Caco-2 (cell line): Measurements from ENCODE around the gene ARL6IP4. TPM values are rescaled to one million over a fixed set of nuclear protein-coding genes. Genes with fewer than 3 reads are reported as not detected.
A peak's percentile ranks its signal among the peaks of the same experiment; 100 is the strongest.

Experiments
- BruUV-seq: library from RNA; stranded (reverse); fragments of 400-500 nt; replicated peaks from 2 replicates; lab custom pipeline; 2021; lab: Mats Ljungman, UMichigan
- CTCF ChIA-PET: fragments of 300-600 bp; sonication (Branson Sonifier 250); formaldehyde crosslinking; loops from one replicate; lab custom pipeline; 2022; ENCODE audit warnings: antibody characterized with exemption; lab: Charles Lee
- POLR2A ChIA-PET: fragments of 300-600 bp; sonication (Branson Sonifier 250); formaldehyde crosslinking; loops from one replicate; lab custom pipeline; 2022; ENCODE audit warnings: antibody characterized with exemption; lab: Charles Lee
- DNase-seq, 2 experiments: peaks; one replicate each; pipeline versions ENCODE4 v3.0.0 to v3.0.0-alpha.2; 2020 to 2022
- H3K27me3 ChIP-seq: replicated peaks from 2 replicates; pipeline ENCODE4 v1.6.0; 2011; ENCODE audit warnings: low read length; ENCODE audit not compliant: control insufficient read depth, insufficient read depth
- H3K36me3 ChIP-seq: 2 replicates; pipeline ENCODE4 v1.5.1; 2011; ENCODE audit warnings: low read length; ENCODE audit not compliant: control insufficient read depth, insufficient read depth
- H3K4me1 ChIP-seq: fragments of 250-450 bp; sonication (Bioruptor Pico); 2 replicates; pipeline ENCODE4 v1.5.1; 2020; ENCODE audit warnings: mild to moderate bottlenecking
- H3K4me3 ChIP-seq: 2 replicates; pipeline ENCODE4 v1.5.1; 2011; ENCODE audit warnings: low read depth, mild to moderate bottlenecking, control low read depth, low read length
- H3K9me3 ChIP-seq: fragments of 250-450 bp; sonication (Bioruptor Pico); 2 replicates; pipeline ENCODE4 v1.5.1; 2020; ENCODE audit warnings: mild to moderate bottlenecking, moderate library complexity
- H3K27ac Mint-ChIP-seq: one replicate; pipeline ENCODE4 v1.8.0; 2022; ENCODE audit warnings: mixed read lengths; ENCODE audit not compliant: unreplicated experiment
- H3K27me3 Mint-ChIP-seq: one replicate; pipeline ENCODE4 v1.8.0; 2022; ENCODE audit warnings: mixed read lengths; ENCODE audit not compliant: insufficient read depth, unreplicated experiment
- H3K36me3 Mint-ChIP-seq: one replicate; pipeline ENCODE4 v1.8.0; 2022; ENCODE audit warnings: mild to moderate bottlenecking, mixed read lengths; ENCODE audit not compliant: insufficient read depth, unreplicated experiment
- H3K4me1 Mint-ChIP-seq: one replicate; pipeline ENCODE4 v1.8.0; 2022; ENCODE audit warnings: low read depth, mixed read lengths; ENCODE audit not compliant: unreplicated experiment
- H3K4me3 Mint-ChIP-seq: one replicate; pipeline ENCODE4 v1.8.0; 2022; ENCODE audit warnings: mild to moderate bottlenecking, moderate library complexity, mixed read lengths; ENCODE audit not compliant: unreplicated experiment
- H3K9me3 Mint-ChIP-seq: one replicate; pipeline ENCODE4 v1.8.0; 2022; ENCODE audit warnings: mixed read lengths; ENCODE audit not compliant: unreplicated experiment
- intact Hi-C: fragments of 100-400 bp; cut with micrococcal nuclease; formaldehyde crosslinking; loops from one replicate; pipeline ENCODE4 v1.10.0; 2022; ENCODE audit not compliant: unreplicated experiment
- total RNA-seq: library from RNA; stranded (reverse); gene quantifications from 2 replicates; pipeline ENCODE4 v1.2.3, GENCODE V29; 2022
- TF ChIP-seq, protein P1 (sequence below), 2 experiments: fragments of 200-600 bp in 1 of 2; IDR thresholded peaks; 1 replicate in 1 of 2; 2 replicates in 1 of 2; pipeline versions ENCODE4 v1.5.1 to v1.8.0; 2011 to 2022; ENCODE audit warnings: antibody characterized with exemption in 1 of 2, control low read depth in 1 of 2, inconsistent platforms in 1 of 2, low read depth in 1 of 2, low read length in 1 of 2, mild to moderate bottlenecking in 1 of 2, moderate library complexity in 1 of 2; ENCODE audit not compliant: insufficient read depth in 1 of 2, severe bottlenecking in 1 of 2, unreplicated experiment in 1 of 2

Gene ARL6IP4
- total RNA-seq, 1 experiment from 2014 or later: 103 TPM

- CTCF ChIA-PET: no interaction called here
- Mint-ChIP-seq H3K36me3 (peaks cover 43% of the 10 kb centered on the region), H3K27ac (no peak overlapping the region), H3K4me3 (no peak overlapping the region), H3K9me3 (no peaks in the 10 kb centered on the region), H3K27me3 (no peaks in the 10 kb centered on the region), H3K4me1 (no peaks in the 10 kb centered on the region)
- TF ChIP-seq, protein P1, sequence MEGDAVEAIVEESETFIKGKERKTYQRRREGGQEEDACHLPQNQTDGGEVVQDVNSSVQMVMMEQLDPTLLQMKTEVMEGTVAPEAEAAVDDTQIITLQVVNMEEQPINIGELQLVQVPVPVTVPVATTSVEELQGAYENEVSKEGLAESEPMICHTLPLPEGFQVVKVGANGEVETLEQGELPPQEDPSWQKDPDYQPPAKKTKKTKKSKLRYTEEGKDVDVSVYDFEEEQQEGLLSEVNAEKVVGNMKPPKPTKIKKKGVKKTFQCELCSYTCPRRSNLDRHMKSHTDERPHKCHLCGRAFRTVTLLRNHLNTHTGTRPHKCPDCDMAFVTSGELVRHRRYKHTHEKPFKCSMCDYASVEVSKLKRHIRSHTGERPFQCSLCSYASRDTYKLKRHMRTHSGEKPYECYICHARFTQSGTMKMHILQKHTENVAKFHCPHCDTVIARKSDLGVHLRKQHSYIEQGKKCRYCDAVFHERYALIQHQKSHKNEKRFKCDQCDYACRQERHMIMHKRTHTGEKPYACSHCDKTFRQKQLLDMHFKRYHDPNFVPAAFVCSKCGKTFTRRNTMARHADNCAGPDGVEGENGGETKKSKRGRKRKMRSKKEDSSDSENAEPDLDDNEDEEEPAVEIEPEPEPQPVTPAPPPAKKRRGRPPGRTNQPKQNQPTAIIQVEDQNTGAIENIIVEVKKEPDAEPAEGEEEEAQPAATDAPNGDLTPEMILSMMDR (IDR thresholded peaks at IDR 0.05; ENCODE audit: insufficient read depth in 1 of 2, low read depth in 1 of 2, low read length in 1 of 2, severe bottlenecking in 1 of 2, unreplicated experiment in 1 of 2): no peak
- no TSS peak for BruUV-seq
- intact Hi-C loops: no loop called here
- Histone ChIP-seq H3K36me3 (no peaks in the 10 kb centered on the region), H3K9me3 (no peaks in the 10 kb centered on the region), H3K4me1 (peaks cover 12% of the 10 kb centered on the region; the same call in 1 of the 2 replicates), H3K27me3 (no peaks in the 10 kb centered on the region), H3K4me3 (no peak overlapping the region)
- POLR2A ChIA-PET: no interaction called here
- no peak for DNase-seq
These were observed 2.7 kb upstream of the ARL6IP4 start for GRCh38 chr12:122977655-122978392.

GRCh38 chr12:122978507-122978955 is 1.9 kb upstream of the ARL6IP4 start:
- Mint-ChIP-seq H3K4me3 (no peak overlapping the region), H3K27me3 (no peaks in the 10 kb centered on the region), H3K36me3 (peaks cover 51% of the 10 kb centered on the region), H3K9me3 (no peaks in the 10 kb centered on the region), H3K4me1 (peaks cover 6% of the 10 kb centered on the region), H3K27ac (no peak overlapping the region)
- Histone ChIP-seq H3K27me3 (no peaks in the 10 kb centered on the region), H3K9me3 (no peaks in the 10 kb centered on the region), H3K4me1 (peaks cover 12% of the 10 kb centered on the region; the same call in 1 of the 2 replicates), H3K36me3 (no peaks in the 10 kb centered on the region), H3K4me3 (no peak overlapping the region)
- intact Hi-C loops: no loop called here
- BruUV-seq: no TSS peak
- TF ChIP-seq, protein P1 (IDR thresholded peaks at IDR 0.05; ENCODE audit: insufficient read depth in 1 of 2, low read depth in 1 of 2, low read length in 1 of 2, severe bottlenecking in 1 of 2, unreplicated experiment in 1 of 2): no peak
- DNase-seq: no peak
- ChIA-PET CTCF (interaction anchor here (1.0 kb wide), 1 partner anchor 12 kb away, joined by 3 read pairs; the partner anchor contains the start of gene ABCB9), POLR2A (no interaction called here)

- BruUV-seq: no TSS peak
- TF ChIP-seq, protein P1 (IDR thresholded peaks at IDR 0.05; ENCODE audit: insufficient read depth in 1 of 2, low read depth in 1 of 2, low read length in 1 of 2, severe bottlenecking in 1 of 2, unreplicated experiment in 1 of 2): no peak
These were observed 1.2 kb upstream of the ARL6IP4 start for GRCh38 chr12:122979001-122979907.

More at GRCh38 chr12:122979001-122979907, 1.2 kb upstream of the ARL6IP4 start:
- H3K36me3 Mint-ChIP-seq: peaks cover 48% of the 10 kb centered on the region
- no peaks in the 10 kb centered on the region for H3K27me3 Mint-ChIP-seq
- H3K4me3 Mint-ChIP-seq: peak overlapping the region; percentile 89
- Histone ChIP-seq H3K36me3 (no peaks in the 10 kb centered on the region), H3K4me3 (peak overlapping the region; percentile 86), H3K9me3 (no peaks in the 10 kb centered on the region), H3K27me3 (no peaks in the 10 kb centered on the region), H3K4me1 (peaks cover 12% of the 10 kb centered on the region; the same call in 1 of the 2 replicates)
- ChIA-PET CTCF (interaction anchor here (1.0 kb wide), 1 partner anchor 13 kb away, joined by 3 read pairs; the partner anchor contains the start of gene ABCB9), POLR2A (interaction anchor here (0.7 kb wide), 1 partner anchor 13 kb away, joined by 3 read pairs; the partner anchor contains the start of gene ABCB9)
- H3K4me1 Mint-ChIP-seq: peaks cover 6% of the 10 kb centered on the region
- intact Hi-C loops: no loop called here
- no peaks in the 10 kb centered on the region for H3K9me3 Mint-ChIP-seq
- H3K27ac Mint-ChIP-seq: peak overlapping the region; percentile 86
- no peak for DNase-seq
